GM21825 (cell line): ENCODE data around the gene MTCL3.

Experiments
- ATAC-seq: cut with Tn5 transposase; IDR thresholded peaks from one replicate; pipeline ENCODE4 v1.9.1; 2021; ENCODE audit warnings: mild to moderate bottlenecking, moderate library complexity; ENCODE audit not compliant: unreplicated experiment

The MTCL3 gene

GRCh38 chr6:127471379-127472255 is 47.5 kb downstream of the MTCL3 start:
- no peak for ATAC-seq

GRCh38 chr6:127468936-127469335 is 50.2 kb downstream of the MTCL3 start:
- ATAC-seq: no peak

DNA sequence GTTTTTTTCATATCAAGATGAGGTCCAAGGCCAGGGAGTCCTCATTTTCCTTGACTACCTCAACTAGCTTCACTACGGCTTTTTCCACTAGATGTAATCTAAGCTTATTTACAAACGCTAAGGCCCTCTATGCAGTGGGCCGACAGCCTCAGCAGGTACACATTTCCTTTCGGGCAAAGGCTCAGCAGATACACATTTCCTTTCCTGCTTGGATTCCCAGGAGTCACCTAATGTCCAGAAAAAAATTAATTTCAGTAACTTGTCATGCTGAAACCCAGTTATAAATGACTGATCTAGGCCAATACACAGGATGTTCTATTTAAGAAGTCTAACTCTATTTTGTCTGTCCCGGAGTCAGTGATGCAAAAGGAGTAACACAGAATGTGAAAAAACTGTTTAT is 52.7 kb downstream of the MTCL3 start:
- ATAC-seq: no peak

DNA sequence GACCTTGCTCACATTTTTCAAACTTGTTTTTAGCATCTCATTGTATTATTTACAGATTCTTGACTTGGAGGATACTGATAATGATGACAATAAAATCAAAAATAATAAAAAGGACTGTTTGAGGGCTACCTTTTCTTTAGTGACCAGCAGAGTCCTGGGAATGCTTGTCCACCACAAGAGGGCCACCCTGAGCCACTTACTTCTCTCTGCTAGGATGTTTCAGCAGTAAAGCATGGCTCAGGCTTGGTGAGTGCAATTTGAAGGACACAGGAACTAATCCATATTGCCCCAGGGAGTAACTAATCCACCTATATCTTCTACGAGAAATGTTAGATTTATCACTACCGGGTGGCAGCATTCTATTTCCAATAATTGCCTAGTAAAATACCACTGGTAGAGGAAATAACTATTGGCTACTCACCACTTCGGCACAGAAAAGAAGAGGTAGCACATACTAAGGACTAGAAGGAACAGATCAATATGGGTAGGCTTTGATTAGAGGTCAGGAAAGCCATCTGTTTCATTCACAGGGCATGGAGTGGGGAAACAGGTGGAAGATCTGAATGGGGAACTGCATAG is 54.2 kb downstream of the MTCL3 start:
- peak; percentile 94 for ATAC-seq

DNA sequence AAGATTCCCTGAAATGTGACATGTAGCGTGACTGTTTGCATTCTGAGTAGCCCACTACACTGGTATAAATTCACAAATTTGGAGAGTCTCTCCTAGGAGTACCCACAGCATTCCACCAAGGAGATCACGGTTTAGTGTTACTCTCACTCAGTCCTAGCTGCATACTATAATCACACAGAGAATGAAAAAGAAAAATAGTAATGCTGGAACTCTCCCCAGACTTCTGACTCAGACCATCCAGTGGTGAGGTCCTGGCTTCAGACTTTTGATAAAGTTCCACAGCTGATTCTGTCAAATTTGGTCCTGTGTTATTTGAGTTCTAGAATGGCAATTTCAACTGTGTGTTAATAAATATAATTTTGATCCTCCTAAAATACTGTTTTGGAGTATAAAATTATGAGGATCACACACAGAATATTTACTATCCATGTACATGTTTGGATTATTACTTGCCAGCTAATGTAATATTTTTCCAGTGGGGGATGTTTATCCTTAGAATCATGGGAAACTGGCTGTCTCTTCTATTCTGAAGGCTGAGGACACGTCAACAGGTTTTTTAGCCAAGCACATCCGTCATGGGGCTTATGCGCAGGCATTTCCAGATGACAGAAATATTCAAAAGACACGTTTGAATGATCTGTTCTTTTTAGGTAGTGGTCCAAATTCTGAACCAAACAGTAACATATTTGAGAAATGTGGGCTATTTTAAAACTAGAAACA is 54.8 kb downstream of the MTCL3 start:
- no peak for ATAC-seq

DNA sequence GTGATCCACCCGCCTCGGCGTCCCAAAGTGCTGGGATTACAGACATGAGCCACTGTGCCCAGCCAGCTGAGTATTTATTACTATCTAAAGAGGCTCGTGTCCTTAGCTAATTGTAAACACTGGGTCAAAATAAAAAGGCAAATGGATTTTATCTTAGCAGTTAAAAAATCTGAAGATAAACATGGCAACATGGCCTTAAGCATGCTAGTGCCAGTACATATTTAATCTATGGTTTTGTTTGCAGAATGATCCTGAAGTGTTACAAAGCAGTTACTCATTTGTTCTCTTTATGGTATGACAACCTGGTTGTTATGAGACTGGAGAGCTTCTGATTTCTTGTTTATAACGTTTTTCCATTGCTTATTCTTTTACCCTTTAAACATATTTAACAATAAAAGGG is 56.1 kb downstream of the MTCL3 start:
- no peak for ATAC-seq

DNA sequence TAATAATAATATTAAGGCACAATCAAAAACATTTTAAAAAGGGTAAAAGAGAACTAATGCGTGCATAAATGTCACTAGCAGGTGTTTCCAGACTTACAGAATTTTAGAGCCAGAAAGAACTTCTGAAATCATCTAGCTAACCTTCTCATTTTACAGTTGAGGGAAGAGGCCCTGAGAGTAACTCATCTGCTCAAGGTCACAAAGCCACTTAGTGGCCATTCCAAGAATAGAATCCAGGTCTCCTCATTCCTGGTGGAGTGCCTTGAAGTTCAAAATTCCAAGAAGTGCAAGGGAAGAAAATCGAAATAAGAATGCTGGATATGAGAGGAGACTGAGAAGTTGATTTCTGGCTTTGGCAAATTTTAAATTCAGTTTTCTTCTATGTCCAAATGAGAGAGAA is 56.8 kb downstream of the MTCL3 start:
- ATAC-seq: no peak

GRCh38 chr6:127460465-127460864 is 58.7 kb downstream of the MTCL3 start:
- no peak for ATAC-seq

DNA sequence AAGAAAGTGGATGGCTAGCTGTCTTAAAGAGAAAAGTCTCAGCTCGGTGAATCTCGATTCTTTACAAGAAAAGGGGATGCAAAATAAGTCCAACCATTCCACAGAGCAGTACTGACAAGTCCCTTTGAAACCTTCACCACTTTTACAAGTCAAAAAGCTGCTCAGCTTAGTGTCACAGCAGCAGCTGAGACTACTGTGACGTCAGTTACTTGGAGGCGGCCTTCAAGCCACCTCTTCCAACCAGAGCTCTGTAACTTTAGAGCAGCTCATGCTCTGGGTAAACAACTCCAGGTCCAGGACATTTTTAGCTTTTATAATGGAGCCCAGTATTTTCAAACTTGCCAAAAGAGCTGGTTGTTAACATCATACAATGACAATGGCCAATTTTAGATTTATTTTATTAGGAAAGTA is 59.9 kb downstream of the MTCL3 start, which contains the start of gene KIAA0408:
KIAA0408 (minus strand) TSS at position 159 of the 411 bp plus-strand sequence. CDS start 5,408 bp downstream, outside the sequence.
- ATAC-seq: no peak

GRCh38 chr6:127458817-127459216 is 60.3 kb downstream of the MTCL3 start:
- no peak for ATAC-seq

GRCh38 chr6:127458222-127458621 is 60.9 kb downstream of the MTCL3 start:
- ATAC-seq: no peak

GRCh38 chr6:127457456-127458064 is 61.6 kb downstream of the MTCL3 start:
- ATAC-seq: no peak

- ATAC-seq: no peak
Observed at GRCh38 chr6:127456465-127456864, 62.7 kb downstream of the MTCL3 start.

DNA sequence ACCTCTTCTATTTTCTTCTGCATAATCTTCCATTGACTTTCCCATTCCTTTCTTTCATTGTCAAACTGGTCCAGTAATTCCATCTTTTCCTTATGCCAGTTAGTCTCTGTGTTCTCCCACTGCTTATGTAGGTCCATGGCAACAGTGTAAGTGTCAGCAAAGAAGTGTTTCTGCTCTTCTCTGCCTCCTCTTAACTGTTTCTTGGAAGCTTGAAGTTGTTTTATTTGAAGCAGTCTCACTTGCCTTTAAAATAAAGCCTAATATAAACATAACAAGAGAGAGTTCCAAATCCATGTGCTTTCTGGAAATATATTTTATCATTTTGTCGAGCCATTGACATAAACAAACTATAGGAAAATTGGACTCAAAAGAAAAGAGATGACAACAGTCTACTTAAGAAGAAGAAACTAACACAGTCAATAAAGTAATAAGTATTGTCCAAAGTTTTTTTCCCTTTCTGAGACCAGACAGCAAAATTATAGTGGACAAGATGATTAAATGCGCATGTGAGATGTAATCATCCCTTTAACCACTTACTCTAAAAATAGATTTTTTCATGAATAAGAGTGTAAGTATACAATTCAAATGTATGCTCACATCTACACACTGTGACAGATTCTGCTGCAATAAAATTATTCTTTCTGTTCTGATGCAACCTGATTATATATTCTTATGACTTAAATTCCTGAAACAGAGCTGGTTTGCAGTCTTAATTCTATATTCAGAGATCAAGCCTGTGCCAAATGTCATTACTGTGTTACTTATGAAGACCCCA is 65.1 kb downstream of the MTCL3 start:
- no peak for ATAC-seq

- ATAC-seq: no peak
Observed at GRCh38 chr6:127452803-127453202, 66.3 kb downstream of the MTCL3 start.

DNA sequence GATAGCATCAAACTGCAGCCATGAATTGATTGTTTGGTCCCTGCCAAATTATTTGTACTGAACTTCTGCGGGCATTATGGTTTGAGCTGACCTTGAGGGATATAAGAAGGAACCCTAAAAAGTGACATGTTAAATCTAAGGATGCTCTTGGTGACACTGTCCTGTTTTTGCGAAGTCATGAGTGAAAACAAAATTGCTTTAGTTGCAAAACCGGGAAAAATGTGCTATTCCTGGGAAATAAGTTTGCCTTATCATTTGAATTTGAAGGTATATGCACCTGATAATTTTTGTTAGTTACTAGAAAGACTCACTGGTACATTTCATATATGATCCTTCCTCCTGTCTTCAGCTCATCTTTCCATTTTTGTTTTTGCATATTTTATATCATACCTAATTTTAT is 67.7 kb downstream of the MTCL3 start:
- ATAC-seq: no peak

- ATAC-seq: no peak
Observed at GRCh38 chr6:127447780-127448179, 71.4 kb downstream of the MTCL3 start.

GRCh38 chr6:127446356-127446755 is 72.8 kb downstream of the MTCL3 start:
- no peak for ATAC-seq

GRCh38 chr6:127441881-127442280 is 77.3 kb downstream of the MTCL3 start:
- no peak for ATAC-seq

DNA sequence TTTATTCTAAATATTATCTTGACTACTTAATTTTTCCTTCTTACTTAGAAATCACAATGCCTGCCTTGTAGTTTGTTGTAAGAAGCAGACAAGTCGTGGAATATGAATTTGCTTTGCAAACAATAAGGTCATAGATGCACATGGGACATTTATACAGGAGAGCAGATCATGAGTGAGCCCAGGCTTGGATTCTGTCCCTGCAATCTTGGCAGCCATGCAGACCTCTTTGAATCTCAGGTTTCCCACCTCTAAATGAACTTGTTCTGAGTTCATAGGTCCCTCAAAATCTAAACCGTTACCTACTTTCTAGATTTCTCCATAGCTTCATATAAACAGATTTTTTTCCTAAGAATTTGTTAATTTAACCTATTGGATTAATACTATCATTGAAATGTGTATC is 79.4 kb downstream of the MTCL3 start:
- no peak for ATAC-seq
